Osteoblast (primary cell): Measurements from ENCODE around the gene EDIL3. TPM values are rescaled to one million over a fixed set of nuclear protein-coding genes. Genes with fewer than 3 reads are reported as not detected.

Experiments used
- DNase-seq: peaks from one replicate; pipeline ENCODE4 v3.0.0; 2011; ENCODE audit warnings: low spot score, mixed read lengths; ENCODE audit not compliant: insufficient read length; ENCODE audit errors: missing footprints
- H2AFZ ChIP-seq: 2 replicates; pipeline ENCODE4 v1.6.0; 2011; ENCODE audit warnings: mild to moderate bottlenecking, low read length
- H3K27ac ChIP-seq: 2 replicates; pipeline ENCODE4 v1.5.1; 2011; ENCODE audit warnings: mild to moderate bottlenecking, low read depth, low read length, moderate library complexity
- H3K27me3 ChIP-seq: 2 replicates; pipeline ENCODE4 v1.6.0; 2012; ENCODE audit warnings: mild to moderate bottlenecking, control low read depth, inconsistent platforms, low read length, moderate library complexity; ENCODE audit not compliant: insufficient read depth
- H3K36me3 ChIP-seq: 2 replicates; pipeline ENCODE4 v1.5.1; 2011; ENCODE audit warnings: mild to moderate bottlenecking, low read length, control low read depth, moderate library complexity; ENCODE audit not compliant: insufficient read depth
- H3K4me1 ChIP-seq: 2 replicates; pipeline ENCODE4 v1.5.1; 2011; ENCODE audit warnings: mild to moderate bottlenecking, low read length, control low read depth, moderate library complexity; ENCODE audit not compliant: insufficient read depth
- H3K4me2 ChIP-seq: 2 replicates; pipeline ENCODE4 v1.6.0; 2011; ENCODE audit warnings: mild to moderate bottlenecking, low read length; ENCODE audit not compliant: insufficient read depth
- H3K4me3 ChIP-seq: fragments of 200-600 bp; sonication (generic); 3 replicates; pipeline ENCODE4 v1.5.1; 2012; ENCODE audit warnings: mild to moderate bottlenecking, low read length, inconsistent platforms; ENCODE audit not compliant: insufficient read depth
- H3K79me2 ChIP-seq: 2 replicates; pipeline ENCODE4 v1.6.0; 2012; ENCODE audit warnings: mild to moderate bottlenecking, low read length, control low read depth, inconsistent platforms; ENCODE audit not compliant: insufficient read depth
- H3K9me3 ChIP-seq: 2 replicates; pipeline ENCODE4 v1.5.1; 2011; ENCODE audit warnings: low read depth, low read length, control low read depth
- H4K20me1 ChIP-seq: 2 replicates; pipeline ENCODE4 v1.6.0; 2012; ENCODE audit warnings: mild to moderate bottlenecking, low read length, control low read depth; ENCODE audit not compliant: insufficient read depth
- total RNA-seq: library from RNA; depleted of rRNA; stranded (reverse); fragments of >200 nt; gene quantifications from 2 replicates; pipeline ENCODE4 v1.2.3, GENCODE V29; 2012
- TF ChIP-seq, protein P1 (sequence below): IDR thresholded peaks from 2 replicates; pipeline ENCODE4 v1.5.1; 2011; ENCODE audit warnings: mild to moderate bottlenecking, low read depth, low read length, moderate library complexity; ENCODE audit errors: extremely low read depth

Gene EDIL3
- total RNA-seq, 1 donor, result 366 TPM

DNA sequence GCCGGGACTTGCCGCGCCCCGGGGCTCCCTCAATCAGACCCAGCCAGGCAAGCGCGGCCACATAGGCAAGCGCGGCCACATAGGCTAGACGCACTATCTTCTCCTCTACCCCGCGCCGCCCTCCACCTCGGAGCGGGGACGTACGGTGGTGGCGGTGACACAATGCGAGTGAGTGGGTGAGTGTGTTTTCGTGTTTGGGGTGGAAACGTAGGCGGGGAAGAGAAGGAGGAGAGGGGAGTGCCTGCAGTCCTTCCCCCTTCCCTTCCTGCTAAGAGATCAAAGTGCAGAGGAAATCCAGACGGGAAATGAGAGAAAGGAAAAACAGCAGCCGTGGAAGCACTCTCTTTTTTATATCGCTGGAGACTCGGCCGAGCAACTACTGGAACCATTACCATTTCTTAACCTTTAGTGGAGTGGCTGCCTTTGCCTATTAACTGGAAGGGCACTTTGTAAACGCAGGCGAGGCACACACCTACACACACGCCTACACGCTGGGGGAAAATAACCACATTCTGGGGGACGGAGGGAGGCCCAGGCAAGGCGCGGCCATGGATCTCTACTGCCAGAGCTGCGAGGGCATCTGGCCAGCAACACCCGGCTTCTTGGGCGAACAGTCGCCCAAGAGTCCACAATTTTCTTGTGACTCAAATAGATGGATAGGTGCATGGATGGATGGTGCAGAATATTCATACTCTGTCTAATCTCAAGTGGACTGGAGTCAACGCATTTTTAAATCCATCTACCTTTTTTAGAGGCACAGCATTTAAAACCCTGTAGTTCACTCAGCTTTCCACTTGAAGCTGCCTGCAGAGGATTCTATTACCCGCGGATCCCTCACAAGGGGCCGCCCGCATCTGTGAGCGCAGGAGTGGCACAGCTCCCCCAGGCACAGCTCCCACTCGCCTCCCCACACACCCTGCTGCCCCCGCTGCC, 2.1 kb downstream of the EDIL3 start:
- H3K9me3 ChIP-seq, result no peaks in the 10 kb centered on the region
- H3K4me2 ChIP-seq, result peak overlapping the region; percentile 97
- H4K20me1 ChIP-seq, result no peaks in the 10 kb centered on the region
- peaks cover 65% of the 10 kb centered on the region for H3K79me2 ChIP-seq
- H2AFZ ChIP-seq, result peak overlapping the region; percentile 84
- H3K4me3 ChIP-seq, result peak overlapping the region; percentile 95
- TF ChIP-seq, protein P1, sequence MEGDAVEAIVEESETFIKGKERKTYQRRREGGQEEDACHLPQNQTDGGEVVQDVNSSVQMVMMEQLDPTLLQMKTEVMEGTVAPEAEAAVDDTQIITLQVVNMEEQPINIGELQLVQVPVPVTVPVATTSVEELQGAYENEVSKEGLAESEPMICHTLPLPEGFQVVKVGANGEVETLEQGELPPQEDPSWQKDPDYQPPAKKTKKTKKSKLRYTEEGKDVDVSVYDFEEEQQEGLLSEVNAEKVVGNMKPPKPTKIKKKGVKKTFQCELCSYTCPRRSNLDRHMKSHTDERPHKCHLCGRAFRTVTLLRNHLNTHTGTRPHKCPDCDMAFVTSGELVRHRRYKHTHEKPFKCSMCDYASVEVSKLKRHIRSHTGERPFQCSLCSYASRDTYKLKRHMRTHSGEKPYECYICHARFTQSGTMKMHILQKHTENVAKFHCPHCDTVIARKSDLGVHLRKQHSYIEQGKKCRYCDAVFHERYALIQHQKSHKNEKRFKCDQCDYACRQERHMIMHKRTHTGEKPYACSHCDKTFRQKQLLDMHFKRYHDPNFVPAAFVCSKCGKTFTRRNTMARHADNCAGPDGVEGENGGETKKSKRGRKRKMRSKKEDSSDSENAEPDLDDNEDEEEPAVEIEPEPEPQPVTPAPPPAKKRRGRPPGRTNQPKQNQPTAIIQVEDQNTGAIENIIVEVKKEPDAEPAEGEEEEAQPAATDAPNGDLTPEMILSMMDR, result no peak
- H3K27ac ChIP-seq, result peak overlapping the region; percentile 83
- DNase-seq, result peak; percentile 69
- no peaks in the 10 kb centered on the region for H3K27me3 ChIP-seq
- H3K36me3 ChIP-seq, result peaks cover 1% of the 10 kb centered on the region
- peaks cover 51% of the 10 kb centered on the region for H3K4me1 ChIP-seq

- Histone ChIP-seq H3K36me3 (no peaks in the 10 kb centered on the region), H3K4me2 (peak overlapping the region; percentile 97), H3K27ac (peak overlapping the region; percentile 83), H3K27me3 (no peaks in the 10 kb centered on the region), H3K79me2 (peaks cover 70% of the 10 kb centered on the region), H3K9me3 (no peaks in the 10 kb centered on the region), H3K4me1 (peaks cover 52% of the 10 kb centered on the region), H4K20me1 (no peaks in the 10 kb centered on the region), H3K4me3 (peak overlapping the region; percentile 95), H2AFZ (peak overlapping the region; percentile 84)
- DNase-seq, result no peak
- TF ChIP-seq, protein P1, result no peak
Observed at GRCh38 chr5:84381502-84382362, 2.9 kb downstream of the EDIL3 start.

DNA sequence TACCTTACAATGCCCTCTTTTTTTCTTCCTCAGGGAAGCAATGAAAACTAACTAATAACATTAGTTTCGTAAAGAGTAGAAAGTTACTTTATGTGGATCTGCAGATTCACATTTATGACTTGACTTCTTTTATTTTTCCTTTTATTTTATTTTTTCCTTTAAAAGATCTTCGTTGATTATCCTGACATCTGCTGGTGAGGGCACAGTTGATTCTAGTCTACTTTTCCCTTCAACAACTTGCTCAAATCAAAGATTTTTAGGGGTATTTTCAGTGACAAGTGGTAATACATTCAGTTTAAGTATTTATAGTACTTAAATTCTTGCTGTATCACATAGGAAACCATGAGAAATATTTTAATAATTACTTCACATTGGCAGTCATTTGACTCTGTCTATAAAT, 4.9 kb downstream of the EDIL3 start:
- peaks cover 68% of the 10 kb centered on the region for H3K79me2 ChIP-seq
- H3K4me2 ChIP-seq, result peak overlapping the region; percentile 56
- peaks cover 63% of the 10 kb centered on the region for H3K4me1 ChIP-seq
- H3K27me3 ChIP-seq, result no peaks in the 10 kb centered on the region
- no peak for DNase-seq
- no peaks in the 10 kb centered on the region for H4K20me1 ChIP-seq
- H3K4me3 ChIP-seq, result no peak overlapping the region
- TF ChIP-seq, protein P1, result peak; percentile 57
- H3K36me3 ChIP-seq, result no peaks in the 10 kb centered on the region
- H3K27ac ChIP-seq, result peak overlapping the region; percentile 83
- no peaks in the 10 kb centered on the region for H3K9me3 ChIP-seq
- no peak overlapping the region for H2AFZ ChIP-seq
